GM19452 (cell line): ENCODE results near the gene SIM2.

ENCODE experiments used
- ATAC-seq: cut with Tn5 transposase; IDR thresholded peaks from one replicate; pipeline ENCODE4 v1.9.1; 2021; ENCODE audit not compliant: unreplicated experiment

Gene SIM2

GRCh38 chr21:36734367-36735200, 35.7 kb downstream of the SIM2 start:
- ATAC-seq, result no peak

GRCh38 chr21:36735201-36735515, 36.2 kb downstream of the SIM2 start:
- ATAC-seq, result no peak

- no peak for ATAC-seq
Measured at GRCh38 chr21:36735724-36736320, 36.9 kb downstream of the SIM2 start.

- ATAC-seq, result no peak
Measured at GRCh38 chr21:36738489-36739126, 39.7 kb downstream of the SIM2 start.

GRCh38 chr21:36741506-36741905, 42.6 kb downstream of the SIM2 start:
- no peak for ATAC-seq

GRCh38 chr21:36743008-36743407, 44.1 kb downstream of the SIM2 start:
- no peak for ATAC-seq

GRCh38 chr21:36743446-36743845, 44.5 kb downstream of the SIM2 start:
- no peak for ATAC-seq

GRCh38 chr21:36744190-36744559, 45.3 kb downstream of the SIM2 start:
- no peak for ATAC-seq

- ATAC-seq, result no peak
Measured at GRCh38 chr21:36744560-36745231, 45.8 kb downstream of the SIM2 start.

- no peak for ATAC-seq
Measured at GRCh38 chr21:36745459-36745858, 46.5 kb downstream of the SIM2 start.

GRCh38 chr21:36747041-36747814, 48.3 kb downstream of the SIM2 start:
- no peak for ATAC-seq

- no peak for ATAC-seq
Measured at GRCh38 chr21:36747815-36748383, 49.0 kb downstream of the SIM2 start.

- no peak for ATAC-seq
Measured at GRCh38 chr21:36749935-36750575, 51.1 kb downstream of the SIM2 start.

GRCh38 chr21:36750576-36750959, 51.7 kb downstream of the SIM2 start:
- ATAC-seq, result no peak

GRCh38 chr21:36751383-36751782, 52.5 kb downstream of the SIM2 start:
- ATAC-seq, result no peak

GRCh38 chr21:36753556-36753955, 54.6 kb downstream of the SIM2 start:
- ATAC-seq, result no peak

GRCh38 chr21:36754241-36754898, 55.5 kb downstream of the SIM2 start:
- no peak for ATAC-seq

- ATAC-seq, result no peak
Measured at GRCh38 chr21:36756527-36756926, 57.6 kb downstream of the SIM2 start.

- no peak for ATAC-seq
Measured at GRCh38 chr21:36757196-36757595, 58.3 kb downstream of the SIM2 start.
